HepG2 (cell line): Measurements from ENCODE around the gene ROS1. TPM values are rescaled to one million over a fixed set of nuclear protein-coding genes. Genes with fewer than 3 reads are reported as not detected.

Experiments
- PAF1 ChIP-seq: IDR thresholded peaks from 2 replicates; pipeline ENCODE4 v1.6.1; 2016; ENCODE audit warnings: missing genetic modification reagents, missing compliant biosample characterization
- ZNF800 ChIP-seq: sonication (generic); formaldehyde crosslinking; IDR thresholded peaks from 2 replicates; pipeline ENCODE4 v1.4.0; 2020; ENCODE audit warnings: missing genetic modification reagents
- polyA plus RNA-seq, 8 experiments: library from polyadenylated mRNA; depleted of rRNA in 3 of 8; stranded (reverse) in 7 of 8; unstranded in 1 of 8; fragments of >200 nt; fragmentation: Illumina TruSeq in 4 of 8; extraction: Trizol in 4 of 8; gene quantifications; 2 replicates each; pipeline versions ENCODE4 v1.2.1 to v1.2.3, GENCODE V29; 2011 to 2016; ENCODE audit warnings: low read depth in 4 of 8, missing spikeins in 1 of 8, mixed read lengths in 1 of 8; ENCODE audit not compliant: insufficient read depth in 1 of 8
- total RNA-seq, 5 experiments: library from RNA; depleted of rRNA; stranded (reverse); fragments of >200 nt; fragmentation: Illumina TruSeq; extraction: Trizol; gene quantifications; 2 replicates each; pipeline ENCODE4 v1.2.3, GENCODE V29; 2016; ENCODE audit warnings: low read depth in 1 of 5
- TF ChIP-seq, protein P1 (sequence below): sonication (generic); formaldehyde crosslinking; IDR thresholded peaks from 2 replicates; pipeline ENCODE4 v1.5.1; 2020; ENCODE audit warnings: mild to moderate bottlenecking, missing genetic modification reagents, moderate library complexity

ROS1 gene
- total and polyA plus RNA-seq, 2 of the 13 experiments (the other 11 are each of a cell fraction or from before 2014, with no cell fraction given) = not detected

- TF ChIP-seq, protein P1, sequence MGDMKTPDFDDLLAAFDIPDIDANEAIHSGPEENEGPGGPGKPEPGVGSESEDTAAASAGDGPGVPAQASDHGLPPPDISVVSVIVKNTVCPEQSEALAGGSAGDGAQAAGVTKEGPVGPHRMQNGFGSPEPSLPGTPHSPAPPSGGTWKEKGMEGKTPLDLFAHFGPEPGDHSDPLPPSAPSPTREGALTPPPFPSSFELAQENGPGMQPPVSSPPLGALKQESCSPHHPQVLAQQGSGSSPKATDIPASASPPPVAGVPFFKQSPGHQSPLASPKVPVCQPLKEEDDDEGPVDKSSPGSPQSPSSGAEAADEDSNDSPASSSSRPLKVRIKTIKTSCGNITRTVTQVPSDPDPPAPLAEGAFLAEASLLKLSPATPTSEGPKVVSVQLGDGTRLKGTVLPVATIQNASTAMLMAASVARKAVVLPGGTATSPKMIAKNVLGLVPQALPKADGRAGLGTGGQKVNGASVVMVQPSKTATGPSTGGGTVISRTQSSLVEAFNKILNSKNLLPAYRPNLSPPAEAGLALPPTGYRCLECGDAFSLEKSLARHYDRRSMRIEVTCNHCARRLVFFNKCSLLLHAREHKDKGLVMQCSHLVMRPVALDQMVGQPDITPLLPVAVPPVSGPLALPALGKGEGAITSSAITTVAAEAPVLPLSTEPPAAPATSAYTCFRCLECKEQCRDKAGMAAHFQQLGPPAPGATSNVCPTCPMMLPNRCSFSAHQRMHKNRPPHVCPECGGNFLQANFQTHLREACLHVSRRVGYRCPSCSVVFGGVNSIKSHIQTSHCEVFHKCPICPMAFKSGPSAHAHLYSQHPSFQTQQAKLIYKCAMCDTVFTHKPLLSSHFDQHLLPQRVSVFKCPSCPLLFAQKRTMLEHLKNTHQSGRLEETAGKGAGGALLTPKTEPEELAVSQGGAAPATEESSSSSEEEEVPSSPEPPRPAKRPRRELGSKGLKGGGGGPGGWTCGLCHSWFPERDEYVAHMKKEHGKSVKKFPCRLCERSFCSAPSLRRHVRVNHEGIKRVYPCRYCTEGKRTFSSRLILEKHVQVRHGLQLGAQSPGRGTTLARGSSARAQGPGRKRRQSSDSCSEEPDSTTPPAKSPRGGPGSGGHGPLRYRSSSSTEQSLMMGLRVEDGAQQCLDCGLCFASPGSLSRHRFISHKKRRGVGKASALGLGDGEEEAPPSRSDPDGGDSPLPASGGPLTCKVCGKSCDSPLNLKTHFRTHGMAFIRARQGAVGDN (CRISPR knock-in tag) = peak; percentile 46; the same call in 1 of the 2 replicates
- TF ChIP-seq PAF1 (CRISPR knock-in tag) (no peak), ZNF800 (CRISPR knock-in tag) (peak; percentile 90)
These were observed 160.1 kb downstream of the ROS1 start, which contains the start of gene VGLL2 (continued) for GRCh38 chr6:117265410-117266256.
